Measurements from ENCODE around the gene ANKRD23. TPM values are rescaled to one million over a fixed set of nuclear protein-coding genes. Genes with fewer than 3 reads are reported as not detected.

The ANKRD23 gene
- total and polyA plus RNA-seq, 2 of the 8 experiments (the other 6 are each of a cell fraction or from before 2014, with no cell fraction given), result 3.4 to 3.5 TPM

- TF ChIP-seq ATF3 (IDR thresholded peaks at IDR 0.05; ENCODE audit: insufficient read depth, low read depth, low read length), result no peak
These were observed 36.7 kb downstream of the ANKRD23 start (continued) for GRCh38 chr2:96807127-96807471.

All from H1 (cell line).